ENCODE results near the gene CAPN15. TPM values are rescaled to one million over a fixed set of nuclear protein-coding genes. Genes with fewer than 3 reads are reported as not detected.

CAPN15 gene
- total and polyA plus RNA-seq, 4 donors: 14.4 to 64.1 (median 38.9) TPM

GRCh38 chr16:483341-484075 lies 44.0 kb upstream of the CAPN15 start:
- no peak overlapping the region for H3K4me3 ChIP-seq
- H3K9ac ChIP-seq (ENCODE audit: insufficient read depth in 1 of 2, low read length in 2 of 2): no peak overlapping the region
- ATAC-seq (ENCODE audit: insufficient read depth, low FRiP score) (no peak), DNase-seq (no peak)
- peaks cover 0 to 12% (median 0%) of the 10 kb centered on the region in 4 donors for H3K36me3 ChIP-seq (ENCODE audit: control insufficient read depth in 4 of 4, insufficient read depth in 4 of 4, low read length in 4 of 4)
- H3K27ac ChIP-seq (ENCODE audit: low read depth in 1 of 2, low read length in 1 of 2): peak overlapping the region in 1 of 2 donors; percentile 41
- no peaks in the 10 kb centered on the region for H3K27me3 ChIP-seq (ENCODE audit: control insufficient read depth in 3 of 3, insufficient read depth in 3 of 3, low read length in 2 of 3)
- 79 to 89% methylated on average over 14 of the region's 14 CpGs for WGBS, 2 donors
- peaks cover 0 to 1% (median 0%) of the 10 kb centered on the region in 5 donors for H3K4me1 ChIP-seq (ENCODE audit: control insufficient read depth in 5 of 5, insufficient read depth in 5 of 5, low read length in 5 of 5)
- TF ChIP-seq CTCF (IDR thresholded peaks at IDR 0.05; ENCODE audit: control extremely low read depth, extremely low read depth): no peak
- no peaks in the 10 kb centered on the region for H3K9me3 ChIP-seq (ENCODE audit: control insufficient read depth in 4 of 4, insufficient read depth in 3 of 4, low read length in 3 of 4)

DNA sequence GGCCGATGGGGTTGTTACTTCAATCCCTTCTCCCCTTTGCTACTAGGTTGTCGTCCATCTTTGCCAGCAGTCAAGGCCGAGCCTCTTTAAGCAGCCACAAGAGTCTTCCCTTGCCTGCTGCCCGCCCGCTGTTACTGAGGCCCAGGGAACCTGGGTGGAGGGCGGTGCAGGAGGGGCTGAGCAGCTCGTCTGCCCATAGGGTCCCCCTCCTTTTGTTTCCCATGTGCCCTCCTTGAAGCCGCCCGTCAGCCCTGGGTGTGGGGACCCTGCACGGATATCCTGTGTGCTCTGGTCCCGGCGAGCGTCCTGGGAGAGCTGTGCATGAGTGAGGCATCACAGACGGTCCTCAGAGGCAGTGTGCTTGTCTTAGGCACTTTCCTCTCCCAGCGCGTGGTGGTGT lies 37.9 kb upstream of the CAPN15 start:
- no peaks in the 10 kb centered on the region for H3K27me3 ChIP-seq (ENCODE audit: control insufficient read depth in 3 of 3, insufficient read depth in 3 of 3, low read length in 2 of 3)
- 92 to 96% methylated on average over 16 of the region's 16 CpGs for WGBS, 2 donors
- peaks cover 0 to 29% (median 12%) of the 10 kb centered on the region in 4 donors for H3K36me3 ChIP-seq (ENCODE audit: control insufficient read depth in 4 of 4, insufficient read depth in 4 of 4, low read length in 4 of 4)
- DNase-seq (no peak), ATAC-seq (ENCODE audit: insufficient read depth, low FRiP score) (no peak)
- H3K9ac ChIP-seq (ENCODE audit: insufficient read depth in 1 of 2, low read length in 2 of 2): no peak overlapping the region
- TF ChIP-seq CTCF (IDR thresholded peaks at IDR 0.05; ENCODE audit: control extremely low read depth, extremely low read depth): no peak
- peaks cover 0 to 1% (median 0%) of the 10 kb centered on the region in 5 donors for H3K4me1 ChIP-seq (ENCODE audit: control insufficient read depth in 5 of 5, insufficient read depth in 5 of 5, low read length in 5 of 5)
- no peak overlapping the region for H3K4me3 ChIP-seq
- no peak overlapping the region for H3K27ac ChIP-seq (ENCODE audit: low read depth in 1 of 2, low read length in 1 of 2)
- H3K9me3 ChIP-seq (ENCODE audit: control insufficient read depth in 4 of 4, insufficient read depth in 3 of 4, low read length in 3 of 4): no peaks in the 10 kb centered on the region

- TF ChIP-seq CTCF (IDR thresholded peaks at IDR 0.05; ENCODE audit: control extremely low read depth, extremely low read depth): no peak
- no peak for DNase-seq
Observed at GRCh38 chr16:490768-491167, 36.7 kb upstream of the CAPN15 start.

More at GRCh38 chr16:490768-491167, 36.7 kb upstream of the CAPN15 start:
- H3K36me3 ChIP-seq (ENCODE audit: control insufficient read depth in 4 of 4, insufficient read depth in 4 of 4, low read length in 4 of 4): peaks cover 2 to 26% (median 14%) of the 10 kb centered on the region in 4 donors
- no peak for ATAC-seq (ENCODE audit: insufficient read depth, low FRiP score)
- H3K4me3 ChIP-seq: no peak overlapping the region
- 89 to 93% methylated on average over 10 of the region's 10 CpGs for WGBS, 2 donors
- no peaks in the 10 kb centered on the region for H3K27me3 ChIP-seq (ENCODE audit: control insufficient read depth in 3 of 3, insufficient read depth in 3 of 3, low read length in 2 of 3)
- no peaks in the 10 kb centered on the region for H3K9me3 ChIP-seq (ENCODE audit: control insufficient read depth in 4 of 4, insufficient read depth in 3 of 4, low read length in 3 of 4)
- H3K4me1 ChIP-seq (ENCODE audit: control insufficient read depth in 5 of 5, insufficient read depth in 5 of 5, low read length in 5 of 5): no peaks in the 10 kb centered on the region
- no peak overlapping the region for H3K27ac ChIP-seq (ENCODE audit: low read depth in 1 of 2, low read length in 1 of 2)
- no peak overlapping the region for H3K9ac ChIP-seq (ENCODE audit: insufficient read depth in 1 of 2, low read length in 2 of 2)

Measured in lung (tissue), 12 donors.